Inflammatory macrophage (primary cell): ENCODE results near the gene CMTM8.

ENCODE experiments used
- DNase-seq, 2 donors: peaks; one replicate each; pipeline ENCODE4 v3.0.0-alpha.2; 2020 to 2022

CMTM8 gene

DNA sequence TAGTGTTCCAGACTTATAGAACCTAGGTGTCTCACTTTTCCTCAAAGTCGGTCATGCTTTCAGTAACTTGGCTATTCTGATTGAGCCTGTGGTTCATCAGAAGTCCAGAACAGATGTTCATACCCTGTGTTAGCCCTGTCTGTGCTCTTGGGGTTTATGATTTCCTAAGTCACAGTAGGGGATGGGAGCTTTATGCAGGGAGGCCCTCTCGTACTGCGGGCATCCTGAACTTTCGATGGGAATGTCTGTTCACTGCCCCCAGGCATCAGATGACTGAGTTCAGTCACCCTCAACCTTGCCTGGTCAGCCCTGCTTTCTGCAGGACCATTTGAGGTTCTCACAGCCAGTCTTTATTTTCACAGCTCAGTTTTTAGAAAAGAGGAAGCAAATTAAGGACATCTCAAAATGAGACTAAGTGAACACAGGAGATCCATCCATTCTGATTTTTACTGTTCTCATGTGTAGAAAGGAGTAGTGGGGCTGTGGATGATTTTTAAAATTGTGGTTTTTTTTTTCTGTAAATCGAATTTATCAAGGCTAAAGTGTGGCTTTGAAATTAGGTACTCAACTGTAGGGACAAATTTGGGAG, 71.3 kb downstream of the CMTM8 start:
- no peak for DNase-seq

GRCh38 chr3:32310336-32310735, 71.9 kb downstream of the CMTM8 start:
- DNase-seq: no peak

- DNase-seq: no peak
These were observed 72.7 kb downstream of the CMTM8 start for GRCh38 chr3:32310918-32311839.

DNA sequence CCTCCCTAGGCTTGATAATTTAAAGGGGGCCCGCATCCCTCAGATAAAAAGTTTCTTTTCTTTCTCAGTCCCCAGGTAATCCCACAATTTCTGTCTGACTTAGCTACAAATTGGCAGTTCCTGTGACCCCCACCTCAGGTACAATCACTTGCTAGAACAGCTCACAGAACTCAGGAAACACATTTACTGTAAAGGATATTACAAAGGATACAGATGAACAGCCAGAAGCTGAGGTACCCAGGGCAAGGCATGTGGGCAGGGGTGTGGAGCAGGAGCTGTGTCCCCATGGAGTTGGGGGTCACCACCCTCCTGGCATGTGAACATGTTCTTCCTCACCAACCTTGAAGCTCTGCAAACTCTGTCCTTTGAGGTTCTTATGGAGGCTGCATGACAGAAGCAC, 73.8 kb downstream of the CMTM8 start:
- no peak for DNase-seq

DNA sequence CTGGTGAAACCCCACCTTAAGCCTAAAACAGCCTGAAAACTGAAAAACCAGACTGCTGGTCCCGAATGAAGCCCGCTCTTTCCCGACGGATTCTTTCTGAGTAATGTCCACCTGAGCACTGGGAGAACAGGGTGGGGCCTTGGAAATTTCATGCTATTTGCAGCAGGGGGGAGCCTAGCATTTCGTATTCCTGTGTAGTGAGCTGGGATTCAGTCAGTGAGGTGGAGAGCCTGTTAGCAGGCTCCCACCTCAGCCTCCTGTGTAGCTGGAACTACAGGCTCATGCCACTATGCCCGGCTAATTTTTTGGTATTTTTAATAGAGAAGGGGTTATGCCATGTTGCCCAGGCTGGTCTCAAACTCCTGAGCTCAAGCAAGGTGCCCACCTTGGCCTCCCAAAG, 74.7 kb downstream of the CMTM8 start:
- no peak for DNase-seq

DNA sequence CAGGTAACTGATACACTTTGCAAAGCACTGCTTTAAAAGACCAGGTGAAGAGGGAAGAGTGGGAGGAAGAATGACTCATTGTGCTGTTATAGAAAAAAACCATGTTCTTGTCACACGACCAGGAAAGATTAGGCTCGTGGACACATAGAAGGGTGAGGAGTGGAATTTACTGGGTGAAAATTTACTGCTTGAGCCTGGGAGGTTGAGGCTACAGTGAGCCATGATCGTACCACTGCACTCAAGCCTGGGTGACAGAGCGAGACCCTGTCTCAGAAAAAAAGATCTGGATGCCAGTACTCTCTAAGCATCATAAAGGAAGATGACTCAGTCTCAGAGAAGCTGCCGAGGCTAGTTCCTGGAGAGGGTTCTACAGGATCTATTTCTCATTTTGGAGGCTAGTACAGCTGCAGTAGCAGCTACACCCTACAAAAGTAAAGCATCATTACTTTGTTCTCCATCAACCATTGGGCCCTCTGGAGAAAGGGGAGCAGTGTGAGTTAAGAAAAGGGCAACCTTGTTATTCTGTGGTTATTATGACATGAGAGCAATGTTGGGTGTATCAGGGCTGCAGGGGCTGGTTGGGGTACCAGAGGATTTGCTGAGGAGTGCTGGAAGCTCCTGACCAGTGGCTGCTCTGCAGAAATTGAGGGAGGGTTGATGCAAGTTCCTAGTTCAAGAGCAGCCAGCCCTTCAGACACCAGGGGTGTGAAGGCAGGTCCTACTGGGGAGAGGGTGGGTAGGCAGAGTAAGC, 75.4 kb downstream of the CMTM8 start:
- DNase-seq: no peak

GRCh38 chr3:32315441-32315840, 77.0 kb downstream of the CMTM8 start:
- no peak for DNase-seq

DNA sequence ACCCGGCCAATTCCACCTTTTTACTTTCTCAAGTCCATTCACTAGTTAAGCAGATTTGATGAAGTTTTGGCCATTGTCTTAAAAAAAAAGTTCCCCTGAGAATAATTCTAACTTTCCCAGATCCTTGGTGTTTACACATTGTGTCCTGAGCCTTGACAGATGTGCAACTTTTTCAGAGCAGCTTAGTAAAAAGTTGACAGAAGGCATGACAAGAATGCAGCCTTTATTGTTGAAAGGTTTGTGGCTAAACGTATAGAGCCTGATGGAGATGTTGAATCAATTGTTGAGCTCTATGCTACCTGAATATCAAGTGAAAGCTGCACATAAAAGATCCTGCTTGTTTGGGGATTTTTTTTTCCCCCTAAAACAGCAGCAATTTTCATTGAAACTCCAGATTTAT, 77.8 kb downstream of the CMTM8 start:
- no peak for DNase-seq

DNA sequence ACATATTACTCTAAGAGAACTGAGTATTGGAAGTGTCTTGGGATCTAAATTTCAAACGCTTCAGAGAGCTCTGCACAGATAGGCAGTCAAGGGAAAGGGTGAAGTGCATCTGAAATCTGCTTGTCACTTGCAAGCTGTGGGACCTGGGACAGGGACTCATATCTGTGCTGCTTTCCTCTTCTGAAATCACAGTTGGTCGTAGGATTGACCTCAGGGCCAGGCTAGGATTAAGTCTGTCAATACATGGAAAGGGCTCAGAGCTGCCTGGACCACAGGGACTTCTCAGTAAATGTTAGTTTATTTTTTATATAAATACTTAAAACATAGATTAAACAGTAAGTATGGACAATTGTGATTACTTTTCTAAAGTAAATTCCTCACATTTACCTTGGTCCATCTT, 78.5 kb downstream of the CMTM8 start:
- DNase-seq: no peak

- DNase-seq: no peak
These were observed 81.1 kb downstream of the CMTM8 start for GRCh38 chr3:32319607-32320006.

DNA sequence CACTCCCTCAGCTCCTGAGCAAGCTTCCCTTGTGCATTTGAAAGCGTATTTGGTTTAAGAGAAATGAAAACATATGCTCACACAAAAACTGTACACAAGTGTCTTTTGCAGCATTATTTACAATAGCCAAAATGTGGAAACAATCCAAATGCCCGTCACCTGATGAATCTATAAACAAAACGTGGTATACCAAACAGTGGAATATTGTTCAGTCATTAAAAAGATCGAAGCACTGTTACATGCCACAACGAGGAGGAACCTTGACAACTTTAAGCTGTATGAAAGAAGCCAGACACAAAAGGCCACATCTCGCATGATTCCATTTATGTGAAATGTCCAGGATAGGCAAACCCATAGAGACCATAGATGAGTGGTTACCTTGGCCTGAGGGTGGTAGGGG, 81.6 kb downstream of the CMTM8 start:
- no peak for DNase-seq

GRCh38 chr3:32321095-32321790, 82.8 kb downstream of the CMTM8 start:
- DNase-seq: no peak

DNA sequence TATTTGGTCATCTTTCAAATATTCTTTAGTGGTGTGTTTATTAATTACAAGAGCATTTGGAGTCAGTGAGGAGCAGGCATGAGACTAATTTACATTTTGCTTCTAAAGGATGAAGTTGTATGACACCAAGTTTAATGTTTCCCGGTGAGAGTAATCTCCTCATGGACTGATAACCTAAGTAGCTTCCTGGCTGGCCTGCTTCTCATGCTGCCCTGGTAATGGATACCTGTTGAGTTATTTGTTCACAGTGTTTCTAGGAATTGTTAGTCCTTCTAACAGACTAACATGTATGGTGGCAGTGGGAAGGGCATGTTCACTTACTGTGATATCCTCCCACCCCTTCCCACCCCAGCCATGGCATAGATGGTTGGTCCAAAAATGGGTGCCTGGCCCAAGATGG, 83.8 kb downstream of the CMTM8 start:
- no peak for DNase-seq

- DNase-seq: no peak
These were observed 85.1 kb downstream of the CMTM8 start for GRCh38 chr3:32323604-32324003.

DNA sequence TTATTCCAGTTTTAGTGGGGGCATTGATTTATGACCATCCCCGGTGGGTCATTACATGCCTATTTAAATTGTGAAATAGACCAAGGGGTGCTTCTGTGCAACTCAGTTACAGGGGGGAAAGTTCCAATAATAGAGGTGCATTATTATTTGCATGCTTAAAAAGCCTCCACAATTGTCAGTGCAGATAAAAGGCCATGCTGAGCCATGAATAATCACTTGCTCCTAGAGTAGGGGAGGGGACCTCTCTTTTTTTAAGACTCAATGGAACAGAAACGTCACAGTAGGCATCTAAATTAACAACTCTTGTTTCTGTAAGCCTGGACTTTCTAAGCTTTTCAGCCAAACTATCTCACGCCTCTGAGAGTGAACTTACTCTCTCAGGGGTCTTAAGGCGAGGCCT, 86.7 kb downstream of the CMTM8 start:
- no peak for DNase-seq

DNA sequence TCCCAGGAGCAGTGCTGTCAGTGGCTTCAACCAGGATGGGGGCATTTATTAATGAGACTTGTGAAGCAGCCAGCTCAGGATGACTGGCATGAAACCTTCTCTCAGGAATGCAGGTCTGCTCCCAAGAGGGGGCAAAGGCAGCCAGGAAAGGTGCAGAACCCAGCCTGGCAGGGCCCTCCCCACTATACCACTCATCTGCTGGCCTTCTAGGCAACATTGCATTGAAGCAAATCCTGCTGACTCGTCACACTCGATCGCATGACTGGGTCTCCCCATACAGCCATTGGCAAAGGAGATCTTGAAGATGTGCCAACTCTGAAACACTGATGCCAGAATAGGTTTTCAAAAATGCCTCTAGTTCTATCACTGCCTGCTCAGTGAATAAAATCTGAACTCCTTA, 87.4 kb downstream of the CMTM8 start:
- no peak for DNase-seq

DNA sequence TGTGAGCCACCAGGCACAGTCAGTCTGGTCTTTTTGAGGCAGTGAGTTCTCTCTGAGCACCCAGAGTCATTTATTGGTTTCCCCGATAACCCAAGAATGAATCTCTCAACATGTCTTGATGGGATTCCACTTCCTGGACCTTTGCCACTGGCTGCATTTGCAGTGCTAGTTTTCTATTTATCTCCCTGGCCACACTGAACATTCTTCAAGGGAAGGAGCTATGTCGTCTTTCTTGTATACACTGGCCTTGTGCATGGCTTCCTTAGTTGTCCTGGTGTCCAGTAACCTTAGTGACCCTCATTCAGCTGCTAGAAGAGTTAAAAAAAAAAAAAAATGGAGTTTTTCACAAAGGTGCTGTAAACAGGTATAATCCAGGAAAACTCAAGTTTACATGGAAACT, 88.3 kb downstream of the CMTM8 start:
- no peak for DNase-seq

DNA sequence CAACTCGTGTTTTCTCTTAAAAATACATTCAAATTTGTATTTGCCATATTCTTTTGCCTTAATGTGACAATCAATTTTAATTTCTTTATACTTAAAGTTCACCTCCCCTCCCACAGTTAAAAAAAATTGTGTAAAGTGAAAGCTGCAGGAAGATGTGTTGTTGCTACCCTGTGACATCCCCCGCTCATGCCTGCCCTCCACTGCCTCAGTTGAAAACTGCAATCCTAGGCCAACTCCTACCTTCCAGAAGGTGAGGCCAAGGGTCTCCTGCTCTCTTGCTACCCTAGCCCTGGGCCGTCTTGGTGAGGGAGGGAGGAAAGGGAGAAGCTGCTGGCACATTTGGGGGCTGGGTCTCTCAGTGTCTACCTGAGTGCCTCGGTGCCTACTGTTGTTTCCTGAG, 96.2 kb downstream of the CMTM8 start:
- no peak for DNase-seq

GRCh38 chr3:32335365-32336112, 97.1 kb downstream of the CMTM8 start:
- DNase-seq: no peak

GRCh38 chr3:32336113-32336498, 97.6 kb downstream of the CMTM8 start:
- no peak for DNase-seq

GRCh38 chr3:32337505-32337904, 99.0 kb downstream of the CMTM8 start:
- DNase-seq: no peak

DNA sequence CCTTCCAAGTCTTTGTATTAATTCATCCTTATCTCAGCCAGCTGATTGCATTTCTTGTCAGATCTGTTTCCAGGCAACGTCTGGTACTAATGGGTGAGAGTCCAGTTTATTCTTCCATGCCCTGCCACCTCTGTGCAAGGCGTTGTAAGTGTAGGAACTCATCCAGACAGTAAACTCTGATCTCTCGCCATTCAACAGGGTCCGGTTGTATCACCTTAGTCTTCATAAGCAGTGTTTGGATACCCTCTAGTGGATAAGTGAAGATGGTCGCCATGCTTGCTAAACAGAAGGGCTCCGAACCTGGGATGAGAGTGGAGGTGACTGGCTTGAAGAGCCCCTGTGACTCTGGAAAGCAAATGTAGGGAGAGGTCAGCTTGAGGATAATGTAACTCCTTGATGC, 101.6 kb downstream of the CMTM8 start:
- DNase-seq: peak; percentile 3 to 4
